Germinal center (tissue), 1 donor: ENCODE results near the gene AXIN1.
"Not testable (repeated sequence)": the region's sequence is repeated elsewhere in the genome, so short reads cannot be mapped to it uniquely, and the experiment has no call there.

Source experiments
- DNase-seq: peaks from one replicate; pipeline ENCODE4 v3.0.0; 2012; ENCODE audit warnings: mixed read lengths, low spot score

The AXIN1 gene

GRCh38 chr16:381789-382717, 29.5 kb upstream of the AXIN1 start, which contains the start of gene PGAP6:
PGAP6 (minus strand) TSS chr16:381978; CDS start chr16:381821, 157 bp downstream.
- peak; percentile 88 for DNase-seq

DNA sequence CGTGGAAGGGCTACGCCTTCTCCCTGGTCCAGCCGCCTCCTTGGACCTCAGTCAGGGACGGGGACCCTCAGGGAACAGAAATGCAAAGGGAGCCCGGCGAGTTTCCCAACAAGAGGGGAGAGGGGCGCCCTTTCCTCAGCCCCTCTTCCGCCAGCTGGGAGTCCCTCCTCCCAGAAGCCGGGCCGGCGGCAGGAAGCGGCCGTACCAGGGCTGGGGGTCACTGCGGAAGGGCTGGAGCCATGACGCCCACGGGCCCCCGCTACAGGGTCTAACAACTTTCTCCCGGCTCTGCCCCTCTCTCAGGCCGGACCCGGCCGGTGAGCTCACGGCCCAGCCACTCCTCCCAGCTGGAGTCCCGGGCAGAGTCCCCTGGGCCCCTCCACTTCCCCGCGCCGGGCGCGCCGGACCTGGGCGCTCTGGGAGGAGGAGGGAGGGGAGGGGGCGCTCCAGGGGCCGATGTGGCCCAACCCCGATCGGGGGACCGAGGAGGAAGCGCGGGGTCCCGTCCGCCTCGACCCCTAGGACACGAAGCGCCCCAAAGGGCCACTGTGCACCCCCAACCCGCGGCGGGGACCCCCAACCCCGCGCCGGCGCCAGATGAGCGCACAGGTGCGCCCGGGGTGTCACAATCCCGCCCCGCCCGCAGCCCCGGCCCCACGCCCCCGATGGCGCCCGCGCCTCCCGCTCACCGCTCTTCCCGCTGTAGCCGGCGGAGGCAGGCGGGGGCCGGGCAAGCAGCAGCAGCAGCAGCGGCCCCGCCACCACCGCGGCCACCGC, 28.7 kb upstream of the AXIN1 start:
- no peak for DNase-seq

DNA sequence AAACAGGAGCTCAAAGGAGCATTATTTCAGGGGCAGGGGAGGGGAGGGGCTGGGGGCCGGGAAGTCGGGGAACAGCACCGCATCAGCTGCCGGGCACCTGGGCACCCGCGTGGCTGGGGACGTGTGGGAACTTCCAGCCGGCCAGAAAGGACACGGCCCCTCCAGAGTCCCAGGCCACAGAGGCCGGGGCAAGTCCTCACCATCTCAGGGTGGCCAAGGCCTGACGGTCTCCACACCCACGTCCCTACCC, 28.2 kb upstream of the AXIN1 start:
- DNase-seq: no peak

DNA sequence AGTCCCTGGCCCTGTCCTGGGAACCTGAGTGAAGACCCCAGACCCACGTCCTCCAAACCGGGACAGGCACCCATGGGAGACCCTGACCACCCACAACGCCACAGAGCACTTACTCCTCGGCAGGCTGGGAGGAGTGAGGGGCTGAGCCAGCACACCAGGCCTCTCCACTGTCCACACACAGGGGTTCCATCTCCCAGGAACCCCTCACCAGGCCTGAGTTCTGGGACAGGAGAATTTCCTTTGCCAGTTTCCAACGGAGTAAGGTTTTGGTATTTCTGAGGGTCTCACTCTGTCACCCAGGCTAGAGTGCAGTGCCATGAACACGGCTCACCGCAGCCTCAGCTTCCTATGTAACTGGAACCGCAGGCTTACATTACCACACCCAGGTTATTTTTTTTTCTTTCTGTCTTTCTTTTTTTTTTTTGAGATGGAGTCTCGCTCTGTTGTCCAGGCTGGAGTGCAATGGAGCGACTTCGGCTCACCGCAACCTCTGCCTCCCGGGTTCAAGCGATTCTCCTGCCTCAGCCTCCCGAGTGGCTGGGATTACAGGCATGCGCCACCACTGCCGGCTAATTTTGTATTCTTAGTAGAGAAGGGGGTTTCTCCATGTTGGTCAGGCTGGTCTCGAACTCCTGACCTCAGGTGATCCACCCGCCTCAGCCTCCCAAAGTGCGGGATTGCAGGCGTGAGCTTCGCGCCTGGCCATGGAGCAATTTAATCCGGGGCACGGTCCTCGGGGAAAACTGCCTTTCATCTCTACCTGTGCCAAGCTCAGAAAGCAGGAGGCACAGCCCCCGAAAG, 27.6 kb upstream of the AXIN1 start:
- no peak for DNase-seq

- no peak for DNase-seq
These were observed 26.8 kb upstream of the AXIN1 start for GRCh38 chr16:379183-379960.

GRCh38 chr16:378821-379182, 26.3 kb upstream of the AXIN1 start:
- DNase-seq: no peak

DNA sequence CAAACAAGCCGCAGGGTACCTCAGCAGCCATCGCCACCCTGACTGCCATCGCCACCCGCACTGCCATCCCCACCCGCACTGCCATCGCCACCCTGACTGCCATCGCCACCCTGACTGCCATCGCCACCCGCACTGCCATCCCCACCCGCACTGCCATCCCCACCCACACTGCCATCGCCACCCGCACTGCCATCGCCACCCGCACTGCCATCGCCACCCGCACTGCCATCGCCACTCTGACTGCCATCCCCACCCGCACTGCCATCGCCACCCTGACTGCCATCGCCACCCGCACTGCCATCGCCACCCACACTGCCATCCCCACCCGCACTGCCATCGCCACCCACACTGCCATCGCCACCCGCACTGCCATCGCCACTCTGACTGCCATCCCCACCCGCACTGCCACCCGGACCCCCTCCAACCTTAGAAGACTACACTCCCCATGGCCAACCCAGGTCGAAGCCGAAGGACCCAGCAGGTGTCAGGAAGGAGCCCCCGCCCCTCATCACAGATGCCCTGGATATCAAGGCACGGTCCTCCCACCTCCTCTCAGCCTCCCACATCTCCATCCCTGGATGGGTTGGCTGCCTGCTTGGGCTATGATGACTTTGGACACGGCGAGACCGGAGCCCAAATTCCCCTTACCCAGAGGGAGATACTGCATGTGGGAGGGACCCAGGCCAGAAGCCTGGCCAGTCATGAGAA, 25.7 kb upstream of the AXIN1 start:
- not testable (repeated sequence) for DNase-seq

DNA sequence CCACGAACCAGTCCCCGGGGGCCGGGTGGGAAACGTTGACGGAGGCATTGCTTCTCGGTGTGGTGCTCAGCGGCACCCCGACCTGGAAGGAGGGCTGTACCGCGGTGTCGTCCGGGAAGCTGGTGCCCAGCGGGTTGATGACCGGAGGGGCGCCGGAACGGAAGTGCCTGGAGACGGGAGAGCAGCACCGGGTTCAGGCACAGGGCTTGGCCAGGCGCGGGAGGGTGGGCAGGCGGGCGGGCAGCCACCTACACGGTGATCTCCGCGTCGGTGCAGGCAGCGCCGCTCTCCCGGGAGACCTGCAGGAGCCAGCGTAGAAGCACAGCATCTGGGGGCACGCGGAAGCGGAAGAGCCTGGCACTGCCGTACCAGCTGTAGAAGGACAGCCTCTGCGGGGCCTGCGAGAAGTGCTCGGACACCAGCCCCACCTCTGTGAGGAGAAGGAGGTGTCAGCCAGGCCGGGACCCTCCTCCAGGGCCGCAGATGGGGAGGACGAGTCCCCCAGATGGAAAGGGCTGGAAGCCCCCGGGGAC, 25.0 kb upstream of the AXIN1 start:
- DNase-seq: no peak

DNA sequence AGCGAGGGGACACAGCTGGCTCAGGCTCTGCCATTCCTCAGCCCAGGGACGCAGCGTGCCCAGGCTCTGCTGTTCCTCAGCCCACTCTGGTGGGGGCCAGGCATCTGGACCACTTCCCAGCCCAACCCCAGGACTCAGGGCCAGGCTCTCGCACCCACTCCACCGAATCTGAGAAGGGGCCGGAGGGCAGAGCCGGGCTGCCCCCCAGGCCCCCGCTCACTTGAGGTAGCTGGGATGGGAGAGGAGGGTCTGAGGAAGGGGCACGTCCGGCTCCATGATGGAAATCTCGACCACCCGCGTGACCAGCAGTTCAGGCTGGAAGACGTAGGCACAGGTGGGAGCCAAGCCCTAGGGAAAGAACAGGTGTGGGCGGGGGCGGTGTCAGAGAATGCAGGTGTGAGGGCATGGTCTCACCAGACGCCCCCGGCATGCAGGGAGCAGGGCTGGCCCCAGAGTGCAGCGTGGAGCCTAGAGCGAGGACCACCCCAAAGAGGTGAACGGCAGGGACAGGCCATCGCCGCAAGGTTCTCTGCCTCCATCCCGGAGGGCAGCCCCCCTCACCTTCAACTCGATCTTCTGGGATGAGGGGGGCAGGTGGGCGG, 24.4 kb upstream of the AXIN1 start:
- DNase-seq: no peak

- DNase-seq: no peak
These were observed 23.6 kb upstream of the AXIN1 start for GRCh38 chr16:375927-376816.

- no peak for DNase-seq
These were observed 22.7 kb upstream of the AXIN1 start for GRCh38 chr16:375212-375611.

DNA sequence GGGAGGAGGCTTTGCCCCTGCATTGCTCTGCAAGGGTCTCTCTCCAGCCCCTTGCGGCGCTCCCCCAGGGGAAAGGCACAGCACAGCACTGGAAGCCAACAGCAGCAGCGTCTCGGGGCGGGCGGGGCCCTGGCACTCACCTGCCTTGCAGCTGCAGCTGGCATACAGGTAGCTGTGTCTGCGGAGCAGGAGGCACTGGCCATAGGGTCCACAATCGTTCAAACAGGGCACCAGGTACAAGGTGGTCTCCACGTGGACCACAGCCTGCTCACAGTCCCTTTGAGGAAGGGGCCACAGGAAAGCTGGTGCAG, 22.0 kb upstream of the AXIN1 start:
- DNase-seq: no peak

DNA sequence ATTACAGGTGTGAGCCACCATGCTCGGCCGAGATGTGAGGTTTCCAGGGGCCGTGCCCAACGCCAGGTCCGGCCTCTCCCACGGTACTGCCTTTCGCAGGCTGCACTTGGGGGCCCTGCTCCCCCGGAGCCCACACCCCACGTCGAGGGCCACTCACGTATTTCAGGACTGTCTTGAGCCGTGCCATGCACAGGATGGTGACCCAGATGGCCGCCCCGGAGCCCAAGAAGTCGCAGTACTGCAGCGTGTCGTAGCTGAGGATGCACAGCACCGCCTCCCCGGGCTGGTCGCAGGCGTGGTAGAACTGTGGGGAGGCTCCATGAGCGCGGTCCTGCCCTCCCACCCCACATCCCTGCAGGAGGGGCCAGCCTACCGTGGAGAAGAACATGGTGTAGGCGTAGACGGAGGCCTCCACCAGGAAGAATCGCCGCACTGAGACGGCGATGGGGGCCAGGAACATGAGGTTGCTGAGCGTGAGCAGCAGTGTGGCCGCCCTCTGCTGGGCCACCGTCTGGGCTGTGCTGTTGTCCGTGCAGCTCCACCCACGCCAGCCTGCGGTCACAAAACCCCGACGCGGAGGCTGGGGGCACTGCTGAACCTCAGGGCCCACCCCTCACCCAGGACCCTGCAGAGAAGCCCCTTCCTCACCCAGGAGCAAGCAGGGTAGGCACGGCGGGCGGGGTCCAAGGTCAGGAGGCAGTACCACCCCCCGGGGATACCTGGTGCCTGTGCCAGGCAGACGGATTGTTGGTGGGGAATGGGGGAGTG, 21.5 kb upstream of the AXIN1 start:
- DNase-seq: no peak

DNA sequence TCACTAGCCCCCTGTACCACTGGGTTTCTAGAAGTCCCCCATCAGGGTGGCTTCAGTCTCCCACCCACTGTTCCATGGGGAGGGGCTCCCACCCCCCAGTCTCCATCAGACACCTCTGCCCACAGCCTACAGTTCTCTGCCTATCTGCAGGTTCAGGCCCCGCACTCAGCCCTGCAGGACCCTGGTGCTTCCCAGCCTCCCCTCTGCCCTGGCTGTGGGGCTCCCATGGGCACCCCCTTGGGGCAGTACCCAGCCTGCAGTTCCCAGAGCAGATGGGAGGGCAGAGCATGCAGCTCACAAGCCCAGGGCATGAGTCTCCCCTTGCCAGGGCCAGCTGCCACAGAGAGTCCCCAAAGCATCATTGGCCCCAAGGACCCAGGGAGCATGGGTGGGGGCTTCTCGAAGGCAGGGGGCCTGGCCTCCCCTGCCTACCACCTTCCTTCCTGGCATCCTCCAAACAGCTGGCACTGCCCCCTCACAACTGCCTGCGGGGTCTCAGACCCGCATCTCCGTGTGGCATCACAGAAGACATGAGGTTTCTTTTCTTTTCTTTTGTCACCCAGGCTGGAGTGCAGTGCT, 20.6 kb upstream of the AXIN1 start:
- no peak for DNase-seq

DNA sequence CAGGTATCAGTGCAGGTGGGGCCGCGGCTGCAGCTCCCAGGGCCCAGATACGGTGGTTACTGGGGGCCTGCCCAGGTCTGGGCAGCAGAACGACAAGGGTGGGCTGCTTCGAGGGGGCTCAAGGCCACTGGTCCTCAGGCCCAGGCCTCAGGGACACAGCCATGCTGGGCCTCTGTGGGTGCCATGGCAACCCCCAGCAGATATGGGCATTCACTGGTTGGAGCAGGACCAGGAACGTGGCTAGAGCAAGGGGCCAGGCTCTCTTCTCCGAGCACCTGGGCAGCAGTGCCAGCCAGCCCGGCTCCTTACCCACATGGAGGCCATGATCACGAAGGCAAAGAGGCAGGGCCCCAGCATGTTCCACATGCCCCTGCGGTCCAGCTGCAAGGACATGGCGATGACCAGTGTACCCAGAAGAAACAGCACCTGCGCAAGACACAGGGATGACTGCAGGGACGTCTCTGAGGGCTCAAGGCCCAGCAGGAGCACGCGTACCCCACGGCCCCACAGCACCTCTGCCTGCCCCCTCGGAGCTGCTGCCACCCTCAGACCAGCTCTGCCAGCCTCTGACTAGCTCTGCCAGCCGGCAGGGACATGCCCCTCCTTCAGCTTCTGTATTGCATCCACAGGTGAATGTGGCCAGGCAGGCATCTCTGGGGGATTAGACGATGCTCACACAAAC, 19.9 kb upstream of the AXIN1 start:
- DNase-seq: no peak

DNA sequence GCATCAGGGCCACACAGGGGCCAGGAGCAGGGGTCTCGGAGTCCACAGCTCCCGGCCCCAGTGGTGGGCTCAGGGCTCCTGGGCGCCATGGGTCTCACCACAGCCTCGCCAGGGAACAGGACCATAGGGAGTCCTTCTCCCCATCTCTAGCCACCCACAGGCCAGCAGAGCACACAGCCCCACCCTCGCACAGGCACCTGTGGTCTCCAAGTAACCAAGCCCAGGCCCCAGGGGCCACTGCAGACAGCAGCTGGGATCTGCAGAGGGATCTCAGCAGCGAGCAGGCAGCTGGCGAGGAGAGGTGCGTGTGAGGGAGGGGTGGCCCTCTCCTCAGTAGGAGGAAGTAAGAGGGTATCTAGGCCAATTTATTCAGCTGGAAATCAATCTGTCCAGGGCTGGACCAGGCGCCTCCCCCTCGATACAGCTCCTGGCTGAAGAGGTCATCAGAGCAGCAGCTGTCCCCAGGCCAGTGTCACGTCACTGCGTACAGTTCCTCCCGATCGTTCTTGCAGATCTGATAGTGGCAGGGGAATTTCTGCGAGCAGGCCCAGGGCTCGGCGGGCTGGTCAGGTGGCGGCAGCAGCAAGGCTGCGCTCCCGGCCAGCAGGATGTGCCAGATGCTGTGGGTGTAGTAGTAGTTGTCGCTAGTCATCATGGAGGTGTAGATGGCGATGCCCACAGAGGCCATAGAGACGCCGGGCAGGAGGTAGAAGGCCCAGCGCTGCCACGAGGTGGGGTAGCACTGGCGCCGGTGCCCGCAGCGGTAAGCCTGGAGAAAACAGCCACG, 19.2 kb upstream of the AXIN1 start:
- DNase-seq: no peak

DNA sequence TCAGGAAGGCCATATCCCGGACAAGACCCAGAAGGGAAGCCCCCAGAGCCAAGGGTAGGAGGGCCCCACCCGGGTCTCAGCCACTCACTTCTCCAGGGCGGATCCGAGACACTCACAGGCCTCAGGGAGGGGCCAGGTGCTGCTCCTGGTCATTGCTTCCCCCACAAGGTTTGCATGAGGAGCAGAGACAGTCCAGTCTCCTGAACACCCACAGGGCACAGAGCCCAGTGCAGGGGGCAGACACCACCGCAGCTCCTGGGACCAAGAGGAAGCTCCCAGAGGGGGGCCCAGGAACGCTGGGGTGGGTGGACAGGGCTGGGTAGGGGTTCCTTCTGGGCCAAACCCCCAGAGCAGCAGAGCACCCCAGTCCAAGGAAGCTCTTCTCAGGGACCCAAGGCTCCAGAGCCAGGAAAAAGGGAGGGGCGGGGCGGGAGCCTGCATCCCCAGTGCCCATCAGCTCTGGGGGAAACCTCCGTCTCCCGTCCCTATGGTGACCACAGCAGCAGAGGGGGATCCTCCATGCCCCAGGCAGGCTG, 18.5 kb upstream of the AXIN1 start:
- no peak for DNase-seq
